Retinal pigment epithelial cell (primary cell): ENCODE data around the gene CEP44.

Experiments
- DNase-seq: peaks from one replicate; pipeline ENCODE4 v3.0.0-alpha.2; 2010; ENCODE audit warnings: low read depth
- H3K4me3 ChIP-seq: 2 replicates; pipeline ENCODE4 v1.5.1; 2011; ENCODE audit warnings: mild to moderate bottlenecking, low read length, control low read depth, moderate library complexity
- CTCF ChIP-seq: conservative IDR thresholded peaks from 2 replicates; pipeline ENCODE4 v1.5.1; 2011; ENCODE audit warnings: low read depth, low read length, control low read depth, inconsistent platforms

Gene CEP44, protein sequence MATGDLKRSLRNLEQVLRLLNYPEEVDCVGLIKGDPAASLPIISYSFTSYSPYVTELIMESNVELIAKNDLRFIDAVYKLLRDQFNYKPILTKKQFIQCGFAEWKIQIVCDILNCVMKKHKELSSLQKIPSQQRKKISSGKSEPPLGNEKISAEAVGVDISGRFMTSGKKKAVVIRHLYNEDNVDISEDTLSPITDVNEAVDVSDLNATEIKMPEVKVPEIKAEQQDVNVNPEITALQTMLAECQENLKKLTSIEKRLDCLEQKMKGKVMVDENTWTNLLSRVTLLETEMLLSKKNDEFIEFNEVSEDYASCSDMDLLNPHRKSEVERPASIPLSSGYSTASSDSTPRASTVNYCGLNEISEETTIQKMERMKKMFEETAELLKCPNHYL

DNA sequence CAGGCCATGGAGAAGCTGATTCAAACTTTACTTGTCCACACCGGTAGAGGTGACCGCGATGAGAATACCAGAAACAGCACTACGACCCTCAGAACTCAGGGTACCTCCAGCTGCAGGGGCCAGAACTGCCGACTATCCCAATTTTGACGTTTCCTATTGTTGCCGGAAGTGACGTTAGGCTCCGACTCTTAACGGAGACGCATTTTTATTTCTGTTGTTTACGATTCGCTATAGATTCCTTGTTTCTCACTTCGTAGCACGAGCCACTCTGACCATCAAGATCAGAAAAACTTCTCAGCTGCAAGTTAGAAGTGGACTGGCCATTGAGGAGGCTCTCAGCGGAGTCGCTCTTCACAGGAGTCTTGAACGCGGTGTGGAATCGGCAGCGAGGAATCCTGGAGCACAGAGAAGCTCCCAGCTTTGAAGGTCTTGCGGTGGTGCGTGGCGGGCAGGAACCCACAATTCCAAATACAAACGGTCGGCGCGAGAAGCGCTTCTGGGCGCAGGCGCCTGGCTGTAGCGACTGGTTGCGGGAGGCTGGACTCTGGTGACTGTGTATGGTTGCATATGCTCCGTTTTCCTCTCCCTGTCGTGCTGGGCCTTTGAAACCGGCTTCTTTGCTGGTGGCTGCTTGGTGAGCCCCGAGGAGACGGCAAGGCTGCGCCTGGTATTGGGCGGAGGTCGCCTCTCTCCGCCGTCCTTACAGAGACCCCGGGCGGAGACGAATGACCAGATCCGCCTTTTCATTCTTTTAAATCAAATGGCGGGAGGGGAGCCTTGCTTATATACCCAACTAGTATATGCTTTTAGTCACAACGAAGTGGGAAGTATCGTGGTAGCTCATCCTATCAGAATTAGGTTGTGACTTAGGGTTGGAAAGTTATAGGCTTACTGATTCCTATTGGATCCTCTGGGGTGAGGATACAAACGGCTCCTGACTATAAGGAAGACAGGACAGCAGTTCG lies at the start of gene CEP44, which contains the start of gene FBXO8:
TSS of gene CEP44 (plus strand) at position 405 of the 965 bp plus-strand sequence. CDS start 15,211 bp downstream, outside the sequence.
TSS of gene FBXO8 (minus strand) at position 161 of the 965 bp plus-strand sequence. CDS start 20,575 bp downstream, outside the sequence.
- DNase-seq, result peak; percentile 25
- TF ChIP-seq CTCF, result no peak
- H3K4me3 ChIP-seq, result peak within 1 kb of the TSS; percentile 99

DNA sequence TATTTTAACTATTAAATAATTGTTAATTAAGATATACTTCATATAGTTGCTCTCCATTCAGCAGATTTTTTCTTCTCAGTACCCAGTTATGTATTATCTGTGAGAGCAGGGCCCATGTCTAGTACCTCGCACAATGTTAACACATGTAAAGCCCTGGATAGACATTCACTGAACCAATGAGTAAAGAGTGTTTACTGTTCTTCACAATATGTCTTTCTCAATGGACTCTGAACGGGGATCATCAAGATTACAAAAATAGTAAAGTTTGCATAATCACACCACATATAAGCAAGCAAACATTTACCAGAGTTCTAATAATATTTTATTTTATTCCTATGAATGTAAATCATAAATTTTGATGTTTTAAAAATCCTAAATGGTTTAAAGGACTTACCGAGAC lies 47.4 kb upstream of the CEP44 start:
- no peak for DNase-seq
- no peak overlapping the region for H3K4me3 ChIP-seq
- TF ChIP-seq CTCF, result no peak

GRCh38 chr4:174241162-174241561 lies 42.5 kb upstream of the CEP44 start:
- DNase-seq, result no peak
- H3K4me3 ChIP-seq, result no peak overlapping the region
- TF ChIP-seq CTCF, result no peak

GRCh38 chr4:174244441-174244840 lies 39.3 kb upstream of the CEP44 start:
- TF ChIP-seq CTCF, result no peak
- H3K4me3 ChIP-seq, result no peak overlapping the region
- no peak for DNase-seq

GRCh38 chr4:174245714-174246113 lies 38.0 kb upstream of the CEP44 start:
- no peak overlapping the region for H3K4me3 ChIP-seq
- DNase-seq, result no peak
- TF ChIP-seq CTCF, result no peak

DNA sequence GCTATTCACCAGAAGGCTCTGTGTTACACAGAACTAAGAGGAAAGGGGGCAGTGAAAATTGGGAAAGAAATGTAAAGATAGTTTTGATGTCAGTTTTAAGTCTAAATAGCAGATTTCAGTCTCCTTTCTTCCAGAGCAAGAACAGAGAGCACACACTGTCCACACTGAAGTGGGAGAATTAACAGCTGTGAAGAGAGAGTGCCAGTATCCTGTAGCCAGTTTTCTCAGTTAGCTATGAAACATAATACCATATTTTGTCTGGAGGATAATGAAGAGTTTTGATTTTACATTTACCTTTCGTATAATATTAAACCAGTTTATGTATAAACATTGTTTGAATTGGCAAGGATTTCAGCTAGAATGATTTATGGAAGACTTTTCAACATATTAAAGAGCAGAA lies 35.3 kb upstream of the CEP44 start:
- no peak for DNase-seq
- no peak for TF ChIP-seq CTCF
- no peak overlapping the region for H3K4me3 ChIP-seq
